DMS153 treated with DMSO at 0.1 percent for 48 hours (cell line): ENCODE data around the gene ITPRIP.
A peak's percentile ranks its signal among the peaks of the same experiment; 100 is the strongest.

Source experiments
- DNase-seq: peaks from one replicate; lab custom pipeline; 2025; ENCODE audit not compliant: unreplicated experiment; lab: John Stamatoyannopoulos, UW

Gene ITPRIP

GRCh38 chr10:104326991-104327610 is 11.2 kb downstream of the ITPRIP start:
- no peak for DNase-seq

- DNase-seq = no peak
Measured at GRCh38 chr10:104325436-104326435, 12.5 kb downstream of the ITPRIP start.

GRCh38 chr10:104324931-104325330 is 13.3 kb downstream of the ITPRIP start:
- DNase-seq = no peak

GRCh38 chr10:104324221-104324686 is 14.0 kb downstream of the ITPRIP start:
- no peak for DNase-seq

- no peak for DNase-seq
Measured at GRCh38 chr10:104323760-104324201, 14.5 kb downstream of the ITPRIP start.

- DNase-seq = no peak
Measured at GRCh38 chr10:104323085-104323484, 15.2 kb downstream of the ITPRIP start.

- DNase-seq = peak; percentile 21
Measured at GRCh38 chr10:104322416-104322782, 15.9 kb downstream of the ITPRIP start.

GRCh38 chr10:104321725-104322415 is 16.4 kb downstream of the ITPRIP start:
- no peak for DNase-seq

- DNase-seq = no peak
Measured at GRCh38 chr10:104321226-104321625, 17.0 kb downstream of the ITPRIP start.

- no peak for DNase-seq
Measured at GRCh38 chr10:104318810-104319741, 19.2 kb downstream of the ITPRIP start.

- DNase-seq = no peak
Measured at GRCh38 chr10:104318326-104318725, 19.9 kb downstream of the ITPRIP start.

- DNase-seq = no peak
Measured at GRCh38 chr10:104317726-104318299, 20.5 kb downstream of the ITPRIP start.

- DNase-seq = no peak
Measured at GRCh38 chr10:104317269-104317710, 21.0 kb downstream of the ITPRIP start.

GRCh38 chr10:104316321-104317099 is 21.8 kb downstream of the ITPRIP start:
- no peak for DNase-seq

- DNase-seq = no peak
Measured at GRCh38 chr10:104315486-104315921, 22.8 kb downstream of the ITPRIP start.

GRCh38 chr10:104314591-104315485 is 23.4 kb downstream of the ITPRIP start:
- no peak for DNase-seq

GRCh38 chr10:104311184-104311720 is 27.0 kb downstream of the ITPRIP start:
- DNase-seq = no peak
